T-helper 1 cell treated with Interleukin-12 subunit alpha and Interleukin-12 subunit beta and Interleukin-4 antibody, amounts not matched to agents 30 μg/mL and 1 μg/mL, for 36 hours (primary cell): Measurements from ENCODE around the gene RBM48.
"Not testable (repeated sequence)": the region's sequence is repeated elsewhere in the genome, so short reads cannot be mapped to it uniquely, and the experiment has no call there.

ENCODE experiments used
- H3K27ac Mint-ChIP-seq: one replicate; pipeline ENCODE4 v1.8.0; 2021; ENCODE audit warnings: mild to moderate bottlenecking, mixed read lengths
- H3K27me3 Mint-ChIP-seq: one replicate; pipeline ENCODE4 v1.8.0; 2021; ENCODE audit warnings: low read depth, mixed read lengths
- H3K36me3 Mint-ChIP-seq: one replicate; pipeline ENCODE4 v1.8.0; 2021; ENCODE audit warnings: low read depth, mixed read lengths
- H3K4me1 Mint-ChIP-seq: one replicate; pipeline ENCODE4 v1.8.0; 2021; ENCODE audit warnings: low read depth, mixed read lengths
- H3K4me3 Mint-ChIP-seq: one replicate; pipeline ENCODE4 v1.8.0; 2021; ENCODE audit warnings: mild to moderate bottlenecking, moderate library complexity, mixed read lengths
- H3K9me3 Mint-ChIP-seq: one replicate; pipeline ENCODE4 v1.8.0; 2021; ENCODE audit warnings: mixed read lengths

Gene RBM48

DNA sequence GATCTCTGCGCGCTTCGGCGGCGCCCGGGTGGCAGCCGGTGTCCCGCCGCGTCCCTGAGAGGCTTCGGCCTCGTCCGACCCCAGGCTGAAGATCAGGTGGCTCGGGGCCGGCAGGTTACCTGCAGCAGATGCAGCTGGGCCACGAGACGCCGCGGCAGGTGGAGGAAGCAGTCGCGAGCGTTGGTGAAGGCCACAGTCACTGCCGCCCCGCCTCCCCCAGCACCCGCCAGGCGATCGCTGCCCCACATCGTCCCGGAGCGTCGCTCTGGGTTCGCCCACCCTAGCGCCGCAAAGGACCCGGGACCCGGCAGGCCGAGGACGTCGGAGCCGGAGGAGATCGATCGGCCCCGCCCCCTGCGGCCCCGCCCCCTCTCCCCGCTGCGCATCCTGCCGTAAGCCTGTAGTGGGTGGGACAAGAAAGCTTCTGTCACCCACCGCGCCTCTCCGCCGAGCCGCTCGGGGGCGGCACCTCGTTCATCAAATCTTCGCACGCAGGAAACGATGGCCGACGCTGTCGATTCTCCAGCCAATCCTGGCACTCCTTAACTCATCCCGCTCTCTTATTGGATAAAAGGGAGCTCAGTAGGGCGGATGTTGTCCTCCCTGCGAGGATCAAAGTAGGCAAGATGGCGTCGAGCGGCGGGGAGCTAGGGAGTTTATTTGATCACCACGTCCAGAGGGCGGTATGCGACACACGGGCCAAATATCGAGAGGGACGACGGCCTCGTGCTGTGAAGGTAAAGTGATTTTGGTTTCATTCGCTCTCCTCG is at the start of gene RBM48, which contains the start of gene PEX1:
RBM48 (plus strand) TSS at position 608 of the 770 bp plus-strand sequence; CDS start at position 627, 19 bp downstream.
PEX1 (minus strand) TSS at position 333 of the 770 bp plus-strand sequence; CDS start at position 248, 85 bp downstream.
- peak within 1 kb of the TSS; percentile 93 for H3K27ac Mint-ChIP-seq
- no peaks in the 10 kb centered on the region for H3K27me3 Mint-ChIP-seq
- H3K9me3 Mint-ChIP-seq: no peaks in the 10 kb centered on the region
- H3K4me1 Mint-ChIP-seq: peaks cover 24% of the 10 kb centered on the region
- H3K4me3 Mint-ChIP-seq: peak within 1 kb of the TSS; percentile 92
- peaks cover 20% of the 10 kb centered on the region for H3K36me3 Mint-ChIP-seq

DNA sequence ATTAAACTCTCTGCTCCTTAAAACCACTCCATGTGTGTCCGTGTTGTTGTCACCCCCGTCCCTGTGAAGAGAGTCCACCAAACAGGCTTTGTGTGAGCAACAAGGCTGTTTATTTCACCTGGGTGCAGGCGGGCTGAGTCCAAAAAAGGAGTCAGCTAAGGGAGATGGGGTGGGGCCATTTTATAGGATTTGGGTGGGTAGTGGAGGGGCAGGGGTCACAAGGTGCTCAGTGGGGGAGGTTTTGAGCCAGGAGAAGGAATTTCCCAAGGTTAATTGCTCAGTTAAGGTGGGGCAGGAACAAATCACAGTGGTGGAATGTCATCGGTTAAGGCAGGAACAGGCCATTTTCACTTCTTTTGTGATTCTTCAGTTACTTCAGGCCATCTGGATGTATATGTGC is 49.4 kb upstream of the RBM48 start:
- not testable (repeated sequence) for H3K4me1 Mint-ChIP-seq, H3K4me3 Mint-ChIP-seq, H3K27ac Mint-ChIP-seq, H3K36me3 Mint-ChIP-seq, H3K9me3 Mint-ChIP-seq, H3K27me3 Mint-ChIP-seq

- H3K27me3 Mint-ChIP-seq, H3K9me3 Mint-ChIP-seq, H3K36me3 Mint-ChIP-seq, H3K27ac Mint-ChIP-seq, H3K4me1 Mint-ChIP-seq, H3K4me3 Mint-ChIP-seq: not testable (repeated sequence)
Measured at GRCh38 chr7:92483624-92484023, 45.0 kb upstream of the RBM48 start.

- not testable (repeated sequence) for H3K4me1 Mint-ChIP-seq, H3K9me3 Mint-ChIP-seq, H3K36me3 Mint-ChIP-seq, H3K27ac Mint-ChIP-seq, H3K27me3 Mint-ChIP-seq, H3K4me3 Mint-ChIP-seq
Measured at GRCh38 chr7:92484226-92484625, 44.4 kb upstream of the RBM48 start.

DNA sequence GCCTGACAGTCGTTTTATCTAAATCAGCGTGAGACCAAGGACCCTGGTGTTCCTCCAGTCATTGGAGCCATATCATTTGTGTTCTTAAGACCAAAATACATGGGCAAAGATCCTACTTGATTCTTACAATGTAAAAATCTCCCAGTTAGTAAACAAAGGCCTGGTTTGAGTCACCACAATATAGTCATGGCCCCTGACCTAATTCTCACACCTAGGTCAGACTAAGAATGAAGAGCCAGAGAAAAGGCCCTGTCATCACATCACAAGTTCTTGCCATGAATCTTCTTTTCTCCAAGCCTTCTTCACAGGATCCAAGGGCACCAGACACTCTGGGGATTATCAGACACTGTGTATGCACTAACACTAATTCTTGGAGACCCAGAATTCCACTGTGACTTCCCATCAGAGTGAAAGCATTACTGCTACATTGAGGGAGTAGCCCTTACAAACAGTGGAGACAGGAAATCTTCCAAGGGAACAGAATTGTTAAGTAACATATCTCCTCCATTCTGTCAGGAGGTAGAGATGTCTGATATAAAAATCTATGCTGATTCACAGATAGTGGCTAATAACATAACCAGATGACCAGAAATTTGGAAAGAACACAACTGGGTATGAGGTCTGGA is 43.2 kb upstream of the RBM48 start:
- Mint-ChIP-seq H3K9me3 (no peaks in the 10 kb centered on the region), H3K27me3 (no peaks in the 10 kb centered on the region), H3K27ac (no peak overlapping the region), H3K4me1 (no peaks in the 10 kb centered on the region), H3K36me3 (peaks cover 11% of the 10 kb centered on the region), H3K4me3 (no peak overlapping the region)

DNA sequence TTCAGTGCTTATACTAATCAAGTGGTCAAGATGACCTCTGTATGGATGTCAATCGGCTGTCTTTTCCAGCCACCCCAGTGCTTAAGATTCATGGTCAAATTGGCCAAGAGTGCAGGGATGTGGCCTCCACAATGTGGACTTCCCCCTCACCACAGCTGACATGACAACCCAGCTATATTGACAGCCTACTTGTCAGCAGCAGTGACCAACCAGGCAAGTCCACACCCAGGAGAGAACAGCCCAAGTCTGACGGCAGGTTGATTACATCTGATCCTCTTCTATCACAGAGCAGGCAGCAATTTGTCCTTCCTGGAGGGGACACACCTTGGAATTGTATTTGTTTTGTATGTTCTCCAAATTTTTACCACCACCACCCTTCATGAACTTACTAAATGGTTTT is 42.6 kb upstream of the RBM48 start:
- Mint-ChIP-seq H3K4me3 (no peak overlapping the region), H3K36me3 (peaks cover 13% of the 10 kb centered on the region), H3K4me1 (no peaks in the 10 kb centered on the region), H3K27me3 (no peaks in the 10 kb centered on the region), H3K27ac (no peak overlapping the region), H3K9me3 (no peaks in the 10 kb centered on the region)

DNA sequence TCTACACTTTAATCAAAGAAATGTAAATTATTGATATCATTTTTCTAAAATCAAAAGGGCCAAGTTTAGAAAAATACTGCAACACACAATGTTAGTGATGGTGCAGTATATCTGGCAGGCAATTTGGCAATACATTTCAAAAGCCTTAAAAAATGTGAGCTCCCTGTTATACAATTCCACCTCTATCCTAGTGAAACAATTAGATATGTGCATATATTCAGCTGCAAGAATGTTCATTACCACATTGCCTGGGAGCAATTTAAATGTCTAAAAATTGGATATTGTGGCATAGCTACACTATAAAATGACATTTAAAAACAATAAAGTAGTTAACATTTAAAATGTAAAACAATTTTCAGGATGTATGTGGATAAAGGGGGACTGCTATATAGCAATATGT is 40.8 kb upstream of the RBM48 start:
- Mint-ChIP-seq H3K27ac (no peak overlapping the region), H3K9me3 (no peaks in the 10 kb centered on the region), H3K36me3 (peaks cover 16% of the 10 kb centered on the region), H3K27me3 (no peaks in the 10 kb centered on the region), H3K4me1 (no peaks in the 10 kb centered on the region), H3K4me3 (no peak overlapping the region)

GRCh38 chr7:92489634-92490033 is 39.0 kb upstream of the RBM48 start:
- Mint-ChIP-seq H3K36me3 (peaks cover 20% of the 10 kb centered on the region), H3K27me3 (no peaks in the 10 kb centered on the region), H3K4me1 (no peaks in the 10 kb centered on the region), H3K27ac (no peak overlapping the region), H3K9me3 (no peaks in the 10 kb centered on the region), H3K4me3 (no peak overlapping the region)

DNA sequence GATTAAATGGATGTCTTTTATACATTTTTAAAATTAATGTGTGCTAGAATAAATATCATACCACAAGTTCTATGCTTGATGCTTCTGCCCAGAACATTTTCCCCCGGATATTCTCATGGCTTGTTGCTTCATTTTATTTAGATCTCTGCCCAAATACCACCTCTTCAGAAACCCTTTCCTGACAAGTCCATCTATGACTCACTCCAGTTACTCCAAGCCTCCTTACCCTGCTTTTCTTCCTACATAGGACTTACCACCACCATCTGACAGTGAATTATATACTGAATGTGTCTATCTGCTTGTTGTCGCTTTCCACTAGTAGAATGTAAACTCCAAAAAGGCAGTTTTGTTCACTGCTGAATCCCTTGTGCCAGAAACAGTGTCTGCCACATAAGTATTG is 31.7 kb upstream of the RBM48 start:
- H3K4me1 Mint-ChIP-seq: peaks cover 4% of the 10 kb centered on the region
- H3K27me3 Mint-ChIP-seq: no peaks in the 10 kb centered on the region
- H3K27ac Mint-ChIP-seq: no peak overlapping the region
- H3K36me3 Mint-ChIP-seq: peaks cover 27% of the 10 kb centered on the region
- no peaks in the 10 kb centered on the region for H3K9me3 Mint-ChIP-seq
- H3K4me3 Mint-ChIP-seq: no peak overlapping the region

DNA sequence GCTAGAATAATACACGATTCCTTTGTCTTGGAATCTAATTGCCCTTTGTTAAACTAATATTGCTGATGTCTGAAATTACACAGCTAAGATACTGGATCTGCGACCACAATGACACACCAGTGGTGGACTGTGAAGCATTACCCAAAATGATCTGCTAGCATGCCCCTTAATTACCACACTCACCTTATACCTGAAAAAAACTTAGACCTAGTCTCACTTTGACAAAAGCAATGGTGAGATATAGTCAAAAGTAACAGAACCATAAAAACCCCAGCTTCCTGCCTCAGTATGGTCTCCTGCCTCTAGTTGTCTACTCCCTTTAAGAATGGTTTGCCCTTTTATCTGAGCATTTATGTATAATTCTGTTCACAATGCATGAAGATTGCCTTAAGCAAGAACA is 30.0 kb upstream of the RBM48 start:
- Mint-ChIP-seq H3K27ac (no peak overlapping the region), H3K36me3 (peaks cover 25% of the 10 kb centered on the region), H3K9me3 (no peaks in the 10 kb centered on the region), H3K27me3 (no peaks in the 10 kb centered on the region), H3K4me1 (peaks cover 5% of the 10 kb centered on the region), H3K4me3 (no peak overlapping the region)

GRCh38 chr7:92503767-92504166 is 24.8 kb upstream of the RBM48 start:
- H3K4me3 Mint-ChIP-seq: no peak overlapping the region
- H3K27ac Mint-ChIP-seq: no peak overlapping the region
- H3K4me1 Mint-ChIP-seq: peaks cover 9% of the 10 kb centered on the region
- H3K27me3 Mint-ChIP-seq: no peaks in the 10 kb centered on the region
- peaks cover 16% of the 10 kb centered on the region for H3K36me3 Mint-ChIP-seq
- H3K9me3 Mint-ChIP-seq: no peaks in the 10 kb centered on the region

DNA sequence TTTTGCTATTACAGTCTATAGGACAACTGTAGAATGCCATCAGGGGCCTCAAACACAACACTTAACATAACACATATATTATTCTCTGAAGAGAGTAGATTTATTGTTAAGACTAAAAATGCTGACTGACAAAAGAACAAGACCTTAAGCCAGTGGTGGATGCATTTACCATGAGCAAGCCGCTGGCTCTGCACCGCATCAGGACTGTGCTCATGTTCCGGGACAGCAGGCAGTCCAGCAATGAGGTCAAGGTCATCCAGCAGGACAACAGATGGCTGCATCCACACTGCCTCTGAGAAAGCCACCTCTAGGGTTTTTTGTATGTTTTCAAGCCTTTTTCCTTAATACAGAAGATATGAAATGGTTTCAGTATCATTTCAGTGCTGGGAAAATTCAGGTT is 24.0 kb upstream of the RBM48 start:
- Mint-ChIP-seq H3K27ac (no peak overlapping the region), H3K9me3 (no peaks in the 10 kb centered on the region), H3K36me3 (peaks cover 11% of the 10 kb centered on the region), H3K4me3 (no peak overlapping the region), H3K27me3 (no peaks in the 10 kb centered on the region), H3K4me1 (peaks cover 9% of the 10 kb centered on the region)

DNA sequence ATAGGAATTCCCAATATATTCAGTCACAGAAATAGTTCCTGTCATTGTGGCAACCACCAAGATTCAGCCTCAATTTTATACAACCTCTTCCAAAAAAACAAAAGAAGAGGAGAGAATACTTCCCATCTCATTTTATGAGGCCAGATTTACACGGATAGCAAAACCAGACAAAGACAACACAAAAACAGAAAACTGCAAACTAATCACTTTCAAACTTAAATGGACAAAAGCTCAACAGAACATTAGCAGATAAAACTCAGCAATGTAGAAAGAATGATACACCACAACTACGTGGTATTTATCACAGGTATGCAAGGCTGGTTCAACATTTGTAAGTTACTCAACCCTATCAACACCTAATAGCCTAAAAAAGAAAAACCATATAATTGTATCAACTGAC is 22.2 kb upstream of the RBM48 start:
- Mint-ChIP-seq H3K27me3 (no peaks in the 10 kb centered on the region), H3K27ac (no peak overlapping the region), H3K4me3 (no peak overlapping the region), H3K9me3 (no peaks in the 10 kb centered on the region), H3K4me1 (peaks cover 9% of the 10 kb centered on the region), H3K36me3 (peaks cover 2% of the 10 kb centered on the region)

- Mint-ChIP-seq H3K9me3 (no peaks in the 10 kb centered on the region), H3K4me3 (no peak overlapping the region), H3K4me1 (peaks cover 3% of the 10 kb centered on the region), H3K36me3 (peaks cover 4% of the 10 kb centered on the region), H3K27me3 (no peaks in the 10 kb centered on the region), H3K27ac (no peak overlapping the region)
Measured at GRCh38 chr7:92508946-92509345, 19.6 kb upstream of the RBM48 start.

DNA sequence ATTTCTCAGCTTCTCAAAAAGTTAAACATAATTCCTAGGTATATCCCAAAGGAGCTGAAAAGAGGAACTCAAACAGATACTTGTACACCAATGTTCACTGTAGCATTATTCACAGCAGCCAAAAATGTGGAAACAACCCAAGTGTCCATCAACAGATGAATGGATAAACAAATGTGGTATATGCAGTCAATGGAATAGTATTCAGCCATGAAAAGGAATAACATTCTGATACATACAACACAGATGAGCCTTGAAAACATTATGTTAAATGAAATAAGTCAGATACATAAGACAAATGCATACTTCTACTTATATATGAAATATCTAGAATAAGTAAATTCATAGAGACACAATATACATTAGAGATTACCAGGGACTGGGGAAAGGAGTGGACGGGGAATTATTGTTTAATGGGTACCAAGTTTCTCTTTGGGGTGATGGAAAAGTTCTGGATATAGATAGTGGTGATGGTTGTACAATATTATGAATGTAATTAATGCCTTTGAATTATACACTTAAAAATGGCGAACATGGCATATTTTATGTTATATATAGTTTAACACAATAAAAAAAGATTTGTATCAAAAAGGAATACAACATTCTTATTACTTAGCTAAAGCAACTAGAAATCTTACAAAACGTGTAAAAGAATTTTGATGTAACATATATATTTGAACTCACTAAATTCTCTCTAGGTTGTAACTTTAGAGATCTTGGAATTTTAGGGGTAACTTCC is 15.3 kb upstream of the RBM48 start:
- Mint-ChIP-seq H3K4me3 (no peak overlapping the region), H3K27ac (no peak overlapping the region), H3K9me3 (no peaks in the 10 kb centered on the region), H3K36me3 (peaks cover 14% of the 10 kb centered on the region), H3K27me3 (no peaks in the 10 kb centered on the region), H3K4me1 (no peaks in the 10 kb centered on the region)
